Measurements from ENCODE around the gene PRDM16. TPM values are rescaled to one million over a fixed set of nuclear protein-coding genes. Genes with fewer than 3 reads are reported as not detected.

The PRDM16 gene
- total RNA-seq, 4 donors from 2014 or later: 0.19 to 1.6 (median 0.36) TPM

GRCh38 chr1:3431266-3431665, 362.3 kb downstream of the PRDM16 start:
- no peak for DNase-seq (ENCODE audit: low spot score in 2 of 2)
- H3K36me3 ChIP-seq: no peaks in the 10 kb centered on the region
- TF ChIP-seq EP300 (IDR thresholded peaks at IDR 0.05) (no peak), POLR2A (IDR thresholded peaks at IDR 0.05) (no peak), CTCF (IDR thresholded peaks at IDR 0.05) (no peak), POLR2AphosphoS5 (IDR thresholded peaks at IDR 0.05) (no peak)
- peaks cover 39% of the 10 kb centered on the region for H3K27me3 ChIP-seq
- H3K4me3 ChIP-seq: no peak overlapping the region
- H3K9me3 ChIP-seq: no peaks in the 10 kb centered on the region
- H3K4me1 ChIP-seq: no peaks in the 10 kb centered on the region
- no peak overlapping the region for H3K27ac ChIP-seq
- WGBS: no CpG with 5 or more reads among the region's 12 CpGs

GRCh38 chr1:3431686-3432085, 362.7 kb downstream of the PRDM16 start:
- no peak for DNase-seq (ENCODE audit: low spot score in 2 of 2)
- Histone ChIP-seq H3K27me3 (peaks cover 40% of the 10 kb centered on the region), H3K4me1 (no peaks in the 10 kb centered on the region), H3K27ac (no peak overlapping the region), H3K4me3 (no peak overlapping the region), H3K36me3 (no peaks in the 10 kb centered on the region), H3K9me3 (no peaks in the 10 kb centered on the region)
- WGBS: 91% methylated on average over 16 of the region's 17 CpGs
- TF ChIP-seq POLR2A (IDR thresholded peaks at IDR 0.05) (no peak), EP300 (IDR thresholded peaks at IDR 0.05) (no peak), CTCF (IDR thresholded peaks at IDR 0.05) (no peak), POLR2AphosphoS5 (IDR thresholded peaks at IDR 0.05) (no peak)

GRCh38 chr1:3432306-3432705, 363.3 kb downstream of the PRDM16 start:
- H3K9me3 ChIP-seq: no peaks in the 10 kb centered on the region

GRCh38 chr1:3433076-3433475, 364.1 kb downstream of the PRDM16 start:
- TF ChIP-seq POLR2AphosphoS5 (IDR thresholded peaks at IDR 0.05): no peak
- no peak for TF ChIP-seq CTCF (IDR thresholded peaks at IDR 0.05)
- TF ChIP-seq POLR2A (IDR thresholded peaks at IDR 0.05): no peak
- no peak for TF ChIP-seq EP300 (IDR thresholded peaks at IDR 0.05)
- Histone ChIP-seq H3K4me1 (no peaks in the 10 kb centered on the region), H3K4me3 (no peak overlapping the region), H3K27ac (no peak overlapping the region), H3K27me3 (peaks cover 49% of the 10 kb centered on the region), H3K36me3 (no peaks in the 10 kb centered on the region), H3K9me3 (no peaks in the 10 kb centered on the region)
- no peak for DNase-seq (ENCODE audit: low spot score in 2 of 2)
- WGBS: 85% methylated on average over 13 of the region's 14 CpGs

More at GRCh38 chr1:3432306-3432705, 363.3 kb downstream of the PRDM16 start:
- H3K27me3 ChIP-seq: peaks cover 46% of the 10 kb centered on the region
- H3K4me1 ChIP-seq: no peaks in the 10 kb centered on the region
- H3K27ac ChIP-seq: no peak overlapping the region
- H3K36me3 ChIP-seq: no peaks in the 10 kb centered on the region
- 63% methylated on average over 1 of the region's 15 CpGs for WGBS
- H3K4me3 ChIP-seq: no peak overlapping the region
- no peak for TF ChIP-seq POLR2AphosphoS5 (IDR thresholded peaks at IDR 0.05)
- TF ChIP-seq POLR2A (IDR thresholded peaks at IDR 0.05): no peak
- TF ChIP-seq CTCF (IDR thresholded peaks at IDR 0.05): no peak
- no peak for TF ChIP-seq EP300 (IDR thresholded peaks at IDR 0.05)
- DNase-seq (ENCODE audit: low spot score in 2 of 2): no peak

GRCh38 chr1:3433596-3434320, 364.8 kb downstream of the PRDM16 start:
- no peak for TF ChIP-seq POLR2AphosphoS5 (IDR thresholded peaks at IDR 0.05)
- no peak for TF ChIP-seq EP300 (IDR thresholded peaks at IDR 0.05)
- no peak for TF ChIP-seq POLR2A (IDR thresholded peaks at IDR 0.05)
- TF ChIP-seq CTCF (IDR thresholded peaks at IDR 0.05): no peak
- no peaks in the 10 kb centered on the region for H3K9me3 ChIP-seq
- no peak overlapping the region for H3K27ac ChIP-seq
- no peaks in the 10 kb centered on the region for H3K36me3 ChIP-seq
- H3K4me3 ChIP-seq: no peak overlapping the region
- no peaks in the 10 kb centered on the region for H3K4me1 ChIP-seq
- no peak for DNase-seq (ENCODE audit: low spot score in 2 of 2)
- whole genome bisulfite sequencing: 92% methylated on average over 30 of the region's 31 CpGs
- H3K27me3 ChIP-seq: peaks cover 49% of the 10 kb centered on the region
